ENCODE data around the gene PA2G4. TPM values are rescaled to one million over a fixed set of nuclear protein-coding genes. Genes with fewer than 3 reads are reported as not detected.
"Not testable (repeated sequence)": the region's sequence is repeated elsewhere in the genome, so short reads cannot be mapped to it uniquely, and the experiment has no call there.

PA2G4 gene
- total RNA-seq (2014; rRNA removed; shearing (Covaris generic)): 204 and 249 TPM in 2 replicates

DNA sequence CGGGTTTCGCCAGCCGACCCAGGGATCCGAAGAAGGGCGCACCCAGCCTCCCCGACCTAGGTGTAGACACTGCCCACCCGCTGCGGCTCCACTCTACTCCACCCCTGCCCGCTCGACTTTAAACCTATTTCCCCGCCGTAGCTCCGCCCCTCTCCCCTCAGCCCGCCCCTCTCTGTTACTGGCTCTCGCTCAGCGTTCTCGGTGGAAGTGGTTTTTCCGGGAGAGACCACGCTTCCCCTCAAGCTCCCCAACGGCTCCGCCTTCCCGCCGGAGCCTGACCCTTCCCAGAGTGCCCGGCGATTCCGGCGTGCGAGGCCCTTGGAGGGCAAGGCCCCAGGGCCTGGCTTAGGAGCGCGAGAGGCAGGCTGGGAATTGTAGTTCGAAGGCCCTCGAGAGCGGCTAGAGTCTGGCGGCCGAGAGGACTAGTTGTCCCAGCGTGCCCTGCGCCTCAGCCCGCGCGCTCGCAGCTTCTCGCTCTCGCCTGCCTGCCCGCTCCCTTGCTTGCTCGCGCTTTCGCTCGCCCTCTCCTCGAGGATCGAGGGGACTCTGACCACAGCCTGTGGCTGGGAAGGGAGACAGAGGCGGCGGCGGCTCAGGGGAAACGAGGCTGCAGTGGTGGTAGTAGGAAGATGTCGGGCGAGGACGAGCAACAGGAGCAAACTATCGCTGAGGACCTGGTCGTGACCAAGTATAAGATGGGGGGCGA lies at the start of gene PA2G4:
PA2G4 (plus strand) TSS at position 451 of the 706 bp plus-strand sequence; CDS start at position 630, 179 bp downstream.
- peak within 1 kb of the TSS; percentile 24 for H3K27ac ChIP-seq

DNA sequence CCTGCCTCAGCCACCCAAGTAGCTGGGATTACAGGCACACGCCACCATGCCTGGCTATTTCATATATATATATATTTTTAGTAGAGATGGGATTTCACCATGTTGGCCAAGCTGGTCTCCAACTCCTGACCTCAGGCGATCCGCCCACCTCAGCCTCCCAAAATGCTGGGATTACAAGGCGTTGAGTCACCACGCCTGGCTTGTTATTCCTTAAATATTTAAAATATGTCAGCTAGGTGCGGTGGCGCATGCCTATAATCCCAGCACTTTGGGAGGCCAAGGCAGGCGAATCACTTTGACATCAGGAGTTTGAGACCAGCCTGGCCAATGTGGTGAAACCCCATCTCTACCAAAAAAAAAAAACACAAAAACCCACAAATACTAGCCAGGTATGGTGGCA lies 44.4 kb upstream of the PA2G4 start:
- Histone ChIP-seq H3K4me1 (replicated peaks) (peaks cover 18% of the 10 kb centered on the region), H3K27ac (peak overlapping the region; percentile 45; the same call in 1 of the 2 replicates)
- not testable (repeated sequence) for H3K9me3 ChIP-seq (replicated peaks); H3K36me3 ChIP-seq; H3K4me3 ChIP-seq; H3K27me3 ChIP-seq (replicated peaks)
- peak; percentile 36 to 79 for DNase-seq (ENCODE audit: low read depth in 1 of 2, low spot score in 2 of 2)

More for the DNA sequence above, at the start of gene PA2G4:
- Histone ChIP-seq H3K36me3 (peaks cover 41% of the 10 kb centered on the region), H3K27me3 (replicated peaks) (no peaks in the 10 kb centered on the region), H3K4me3 (peak within 1 kb of the TSS; percentile 62), H3K4me1 (replicated peaks) (peaks cover 9% of the 10 kb centered on the region; the same call in 1 of the 2 replicates), H3K9me3 (replicated peaks) (no peaks in the 10 kb centered on the region)
- peak; percentile 97 to 99 for DNase-seq (ENCODE audit: low read depth in 1 of 2, low spot score in 2 of 2)

DNA sequence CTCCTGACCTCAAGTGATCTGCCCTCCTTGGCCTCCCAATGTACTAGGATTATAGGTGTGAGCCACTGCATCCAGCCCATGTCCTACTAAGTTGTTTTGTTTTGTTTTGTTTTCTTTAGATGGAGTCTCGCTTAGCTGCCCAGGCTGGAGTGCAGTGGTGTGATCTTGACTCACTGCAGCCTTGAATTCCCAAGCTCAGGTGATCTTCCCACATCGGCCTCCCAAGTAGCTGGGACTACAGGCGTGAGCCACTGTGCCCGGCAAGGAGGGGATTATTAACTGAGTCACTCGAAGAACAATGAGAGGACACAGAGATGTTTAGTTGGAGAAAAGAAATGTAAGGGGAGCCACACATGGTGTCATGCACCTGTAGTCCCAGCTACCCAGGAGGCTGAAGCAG lies 42.4 kb upstream of the PA2G4 start:
- Histone ChIP-seq H3K4me1 (replicated peaks) (peaks cover 18% of the 10 kb centered on the region), H3K27me3 (replicated peaks) (no peaks in the 10 kb centered on the region), H3K9me3 (replicated peaks) (no peaks in the 10 kb centered on the region), H3K4me3 (no peak overlapping the region), H3K36me3 (no peaks in the 10 kb centered on the region), H3K27ac (no peak overlapping the region; the same call in 1 of the 2 replicates)
- DNase-seq (ENCODE audit: low read depth in 1 of 2, low spot score in 2 of 2): peak; percentile 63 to 73

DNA sequence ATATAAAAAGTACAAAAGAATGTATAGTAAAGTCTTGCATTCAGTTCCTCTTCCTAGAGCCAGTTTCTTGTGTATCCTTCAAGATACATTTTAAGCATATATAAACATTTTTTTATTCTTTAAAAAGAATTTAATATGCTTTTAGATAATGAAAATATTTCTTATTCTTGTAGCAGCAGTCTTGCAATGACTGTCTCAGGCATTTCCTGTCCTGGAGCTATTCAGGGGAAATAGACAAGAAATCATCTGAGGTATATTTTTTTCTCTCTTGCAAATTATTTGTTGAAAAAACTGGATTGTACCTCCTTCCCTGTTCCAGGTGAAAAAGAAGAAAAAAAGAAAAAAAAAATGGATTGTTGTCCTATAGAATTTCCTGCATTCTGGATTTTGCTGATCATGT lies 41.4 kb upstream of the PA2G4 start:
- Histone ChIP-seq H3K9me3 (replicated peaks) (no peaks in the 10 kb centered on the region), H3K4me1 (replicated peaks) (peaks cover 18% of the 10 kb centered on the region), H3K36me3 (no peaks in the 10 kb centered on the region), H3K27ac (no peak overlapping the region), H3K27me3 (replicated peaks) (no peaks in the 10 kb centered on the region), H3K4me3 (no peak overlapping the region)
- no peak for DNase-seq (ENCODE audit: low read depth in 1 of 2, low spot score in 2 of 2)

DNA sequence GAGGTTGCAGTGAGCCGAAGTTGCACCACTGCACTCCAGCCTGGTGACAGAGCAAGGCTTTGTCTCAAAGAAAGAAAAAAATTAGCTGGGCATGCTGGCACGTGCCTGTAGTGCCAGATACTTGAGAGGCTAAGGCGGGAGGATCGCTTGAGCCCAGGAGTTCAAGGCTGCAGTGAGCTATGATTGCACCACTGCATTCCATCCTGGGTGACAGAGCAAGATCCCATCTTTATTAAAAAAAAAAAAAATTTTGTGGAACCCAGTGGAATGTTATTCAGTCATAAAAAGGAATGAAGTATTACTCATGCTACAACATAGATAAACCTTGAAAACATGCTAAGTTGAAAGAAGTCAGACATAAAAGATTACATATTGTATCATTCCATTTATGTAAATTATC lies 32.7 kb upstream of the PA2G4 start:
- no peak for DNase-seq (ENCODE audit: low read depth in 1 of 2, low spot score in 2 of 2)

DNA sequence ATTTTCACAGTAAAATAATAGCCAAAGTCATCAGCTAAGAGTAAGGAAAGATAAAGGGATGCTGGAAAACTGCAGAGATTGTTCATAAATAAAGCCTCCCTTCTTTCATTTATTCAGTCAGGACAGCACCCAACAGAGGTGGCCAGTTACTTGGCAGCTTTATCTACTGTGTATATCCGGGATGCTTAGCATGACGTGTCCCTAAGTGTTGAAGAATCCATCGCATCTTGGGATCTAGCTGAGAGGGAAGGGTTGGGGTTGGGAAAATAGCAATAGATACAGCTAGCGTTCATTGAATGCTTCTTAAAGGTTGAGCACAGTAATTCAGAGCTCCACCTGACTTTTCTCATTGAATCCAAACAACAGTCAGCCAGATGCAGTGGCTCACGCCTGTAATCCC lies 30.0 kb upstream of the PA2G4 start:
- H3K4me1 ChIP-seq (replicated peaks): peaks cover 7% of the 10 kb centered on the region
- no peaks in the 10 kb centered on the region for H3K36me3 ChIP-seq
- no peaks in the 10 kb centered on the region for H3K9me3 ChIP-seq (replicated peaks)
- no peak overlapping the region for H3K4me3 ChIP-seq
- DNase-seq (ENCODE audit: low read depth in 1 of 2, low spot score in 2 of 2): no peak
- no peak overlapping the region for H3K27ac ChIP-seq
- H3K27me3 ChIP-seq (replicated peaks): no peaks in the 10 kb centered on the region

More for the DNA sequence above, 32.7 kb upstream of the PA2G4 start:
- Histone ChIP-seq H3K27ac (no peak overlapping the region), H3K36me3 (no peaks in the 10 kb centered on the region), H3K4me1 (replicated peaks) (no peaks in the 10 kb centered on the region), H3K9me3 (replicated peaks) (no peaks in the 10 kb centered on the region), H3K27me3 (replicated peaks) (no peaks in the 10 kb centered on the region), H3K4me3 (no peak overlapping the region)

DNA sequence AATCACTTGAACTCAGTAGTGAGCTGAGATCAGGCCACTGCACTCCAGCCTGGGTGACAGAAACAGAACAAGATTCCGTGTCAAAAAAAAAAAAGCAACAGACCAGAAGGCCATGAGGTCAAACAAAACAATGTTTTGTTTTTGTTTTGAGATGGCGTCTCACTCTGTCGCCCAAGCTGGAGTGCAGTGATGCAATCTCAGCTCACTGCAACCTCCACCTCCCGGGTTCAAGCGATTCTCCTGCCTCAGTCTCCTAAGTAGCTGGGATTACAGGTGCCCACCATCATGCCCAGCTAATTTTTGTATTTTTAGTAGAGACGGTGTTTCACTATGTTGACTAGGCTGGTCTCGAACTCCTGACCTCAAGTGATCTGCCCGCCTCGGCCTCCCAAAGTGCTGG lies 26.4 kb upstream of the PA2G4 start:
- DNase-seq (ENCODE audit: low read depth in 1 of 2, low spot score in 2 of 2); H3K27ac ChIP-seq; H3K4me3 ChIP-seq; H3K9me3 ChIP-seq (replicated peaks); H3K27me3 ChIP-seq (replicated peaks); H3K36me3 ChIP-seq: not testable (repeated sequence)
- peaks cover 20% of the 10 kb centered on the region for H3K4me1 ChIP-seq (replicated peaks)

DNA sequence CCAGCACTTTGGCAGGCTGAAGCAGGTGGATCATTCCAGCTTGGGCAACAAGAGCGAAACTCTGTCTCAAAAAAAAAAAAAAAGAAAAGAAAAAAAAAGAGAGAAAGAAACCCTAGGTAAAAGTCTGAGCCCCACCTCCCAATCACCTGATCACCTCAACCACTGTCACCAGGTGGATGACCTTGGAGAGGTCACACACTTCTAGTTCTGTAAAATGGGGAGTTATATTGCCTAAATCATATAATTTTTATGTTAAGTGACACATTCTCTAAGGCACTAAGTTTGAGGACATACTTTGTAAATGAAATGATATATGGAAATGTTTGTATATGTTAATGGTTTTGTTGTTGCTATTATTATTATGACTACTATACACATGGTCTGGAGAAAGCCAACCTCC lies 25.9 kb upstream of the PA2G4 start:
- Histone ChIP-seq H3K4me3 (no peak overlapping the region), H3K36me3 (no peaks in the 10 kb centered on the region), H3K4me1 (replicated peaks) (peaks cover 20% of the 10 kb centered on the region), H3K27me3 (replicated peaks) (peaks cover 6% of the 10 kb centered on the region; the same call in 1 of the 2 replicates), H3K27ac (no peak overlapping the region), H3K9me3 (replicated peaks) (no peaks in the 10 kb centered on the region)
- DNase-seq (ENCODE audit: low read depth in 1 of 2, low spot score in 2 of 2): no peak

DNA sequence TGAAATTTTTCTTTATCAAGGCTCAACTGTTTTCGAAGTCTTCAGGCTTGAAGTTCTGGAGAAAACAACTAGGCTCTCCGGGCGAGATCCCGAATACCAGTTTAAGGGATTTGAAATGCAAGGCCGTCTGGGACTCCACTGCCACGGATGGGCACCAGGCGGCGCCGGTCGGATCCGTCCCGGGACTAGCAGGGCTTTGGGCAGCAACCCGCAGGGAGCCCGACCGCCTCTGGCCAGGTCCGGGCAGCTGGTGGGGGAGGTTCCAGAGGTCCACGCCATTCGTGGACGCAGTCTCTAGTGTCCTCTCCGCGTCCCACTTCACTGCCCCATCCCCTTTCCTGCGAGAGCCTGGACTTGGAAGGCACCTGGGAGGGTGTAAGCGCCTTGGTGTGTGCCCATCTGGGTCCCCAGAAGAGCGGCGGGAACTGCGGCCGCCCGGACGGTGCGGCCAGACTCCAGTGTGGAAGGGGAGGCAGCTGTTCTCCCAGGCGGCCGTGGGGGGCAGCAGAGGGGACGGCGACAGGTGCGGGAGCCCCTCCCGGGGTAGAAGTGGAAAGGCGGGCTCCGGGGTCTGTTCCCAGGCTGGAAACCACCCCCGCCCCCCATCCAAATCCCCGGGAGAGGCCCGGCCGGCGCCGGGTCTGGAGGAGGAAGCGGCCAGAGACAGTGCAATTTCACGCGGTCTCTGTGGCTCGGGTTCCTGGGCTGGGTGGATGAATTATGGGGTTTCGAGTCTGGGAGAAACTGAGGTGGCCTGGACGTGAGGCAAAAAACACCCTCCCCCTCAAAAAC lies 25.2 kb upstream of the PA2G4 start:
- Histone ChIP-seq H3K27me3 (replicated peaks) (peaks cover 10% of the 10 kb centered on the region; the same call in 1 of the 2 replicates), H3K4me3 (peak overlapping the region; percentile 41), H3K4me1 (replicated peaks) (peaks cover 20% of the 10 kb centered on the region), H3K9me3 (replicated peaks) (no peaks in the 10 kb centered on the region), H3K36me3 (no peaks in the 10 kb centered on the region), H3K27ac (no peak overlapping the region)
- DNase-seq (ENCODE audit: low read depth in 1 of 2, low spot score in 2 of 2): peak; percentile 87

DNA sequence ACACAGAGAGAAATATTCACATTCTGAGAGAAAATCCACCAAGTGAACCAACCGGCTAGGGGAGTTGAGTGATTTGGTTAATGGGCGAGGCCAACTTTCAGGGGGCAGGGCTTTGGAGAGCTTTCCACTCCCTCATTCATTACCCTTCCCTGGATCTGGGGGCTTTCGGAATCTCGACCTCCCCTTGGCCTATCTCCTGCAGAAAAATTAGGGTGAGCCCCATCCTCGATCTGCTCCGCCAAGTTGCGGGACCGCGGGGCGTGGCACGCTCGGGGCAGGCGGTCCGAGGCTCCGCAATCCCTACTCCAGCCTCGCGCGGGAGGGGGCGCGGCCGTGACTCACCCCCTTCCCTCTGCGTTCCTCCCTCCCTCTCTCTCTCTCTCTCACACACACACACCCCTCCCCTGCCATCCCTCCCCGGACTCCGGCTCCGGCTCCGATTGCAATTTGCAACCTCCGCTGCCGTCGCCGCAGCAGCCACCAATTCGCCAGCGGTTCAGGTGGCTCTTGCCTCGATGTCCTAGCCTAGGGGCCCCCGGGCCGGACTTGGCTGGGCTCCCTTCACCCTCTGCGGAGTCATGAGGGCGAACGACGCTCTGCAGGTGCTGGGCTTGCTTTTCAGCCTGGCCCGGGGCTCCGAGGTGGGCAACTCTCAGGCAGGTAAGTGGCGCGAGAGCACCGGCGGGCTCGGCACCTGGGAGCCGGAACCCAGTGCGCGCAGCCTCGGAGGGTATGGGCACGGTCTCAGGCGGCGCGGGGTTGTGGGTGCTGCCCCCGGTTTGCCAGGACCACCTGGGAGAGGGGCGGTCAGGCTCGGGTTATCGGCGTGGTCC lies 24.4 kb upstream of the PA2G4 start, which contains the start of gene ERBB3:
ERBB3 (plus strand) TSS at position 443 of the 833 bp plus-strand sequence; CDS start at position 579, 136 bp downstream.
- H3K9me3 ChIP-seq (replicated peaks): no peaks in the 10 kb centered on the region
- H3K4me1 ChIP-seq (replicated peaks): peaks cover 20% of the 10 kb centered on the region
- H3K36me3 ChIP-seq: no peaks in the 10 kb centered on the region
- peak within 1 kb of the TSS; percentile 41 for H3K4me3 ChIP-seq
- DNase-seq (ENCODE audit: low read depth in 1 of 2, low spot score in 2 of 2): peak; percentile 79 to 83
- H3K27me3 ChIP-seq (replicated peaks): peaks cover 10% of the 10 kb centered on the region; the same call in 1 of the 2 replicates
- H3K27ac ChIP-seq: no peak within 1 kb of the TSS

DNA sequence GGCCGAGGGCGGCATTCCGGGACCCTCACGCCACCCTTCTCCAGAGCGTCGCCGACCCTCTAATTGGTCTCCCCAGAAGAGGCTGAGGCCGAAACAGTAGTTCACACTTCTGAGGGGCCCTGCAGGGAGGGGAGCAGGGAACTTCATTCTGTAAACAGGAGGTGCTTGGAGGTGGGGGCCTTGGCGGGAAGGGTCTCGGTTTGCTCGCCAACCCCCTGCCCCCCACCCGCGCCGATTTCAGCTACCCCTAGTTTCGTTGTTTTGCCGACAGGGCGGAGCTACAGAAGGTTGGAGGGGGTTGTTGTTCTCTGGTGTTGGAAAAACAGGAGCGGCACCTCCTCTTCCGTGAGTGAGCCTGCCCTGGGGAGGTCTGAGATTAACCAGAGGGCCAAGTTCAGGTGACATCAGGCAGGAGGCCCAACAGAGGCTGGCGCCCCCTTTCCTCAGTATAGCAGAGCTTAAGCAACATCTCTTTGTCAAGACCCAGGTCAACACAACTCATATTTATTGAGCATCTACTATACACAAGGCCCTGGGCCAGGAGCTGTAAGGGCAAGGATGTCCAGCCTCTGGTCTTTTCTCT lies 23.7 kb upstream of the PA2G4 start:
- Histone ChIP-seq H3K27ac (no peak overlapping the region), H3K9me3 (replicated peaks) (no peaks in the 10 kb centered on the region), H3K27me3 (replicated peaks) (peaks cover 10% of the 10 kb centered on the region; the same call in 1 of the 2 replicates), H3K4me3 (peak overlapping the region; percentile 41; the same call in 1 of the 2 replicates), H3K36me3 (no peaks in the 10 kb centered on the region), H3K4me1 (replicated peaks) (peaks cover 20% of the 10 kb centered on the region)
- DNase-seq (ENCODE audit: low read depth in 1 of 2, low spot score in 2 of 2): no peak

DNA sequence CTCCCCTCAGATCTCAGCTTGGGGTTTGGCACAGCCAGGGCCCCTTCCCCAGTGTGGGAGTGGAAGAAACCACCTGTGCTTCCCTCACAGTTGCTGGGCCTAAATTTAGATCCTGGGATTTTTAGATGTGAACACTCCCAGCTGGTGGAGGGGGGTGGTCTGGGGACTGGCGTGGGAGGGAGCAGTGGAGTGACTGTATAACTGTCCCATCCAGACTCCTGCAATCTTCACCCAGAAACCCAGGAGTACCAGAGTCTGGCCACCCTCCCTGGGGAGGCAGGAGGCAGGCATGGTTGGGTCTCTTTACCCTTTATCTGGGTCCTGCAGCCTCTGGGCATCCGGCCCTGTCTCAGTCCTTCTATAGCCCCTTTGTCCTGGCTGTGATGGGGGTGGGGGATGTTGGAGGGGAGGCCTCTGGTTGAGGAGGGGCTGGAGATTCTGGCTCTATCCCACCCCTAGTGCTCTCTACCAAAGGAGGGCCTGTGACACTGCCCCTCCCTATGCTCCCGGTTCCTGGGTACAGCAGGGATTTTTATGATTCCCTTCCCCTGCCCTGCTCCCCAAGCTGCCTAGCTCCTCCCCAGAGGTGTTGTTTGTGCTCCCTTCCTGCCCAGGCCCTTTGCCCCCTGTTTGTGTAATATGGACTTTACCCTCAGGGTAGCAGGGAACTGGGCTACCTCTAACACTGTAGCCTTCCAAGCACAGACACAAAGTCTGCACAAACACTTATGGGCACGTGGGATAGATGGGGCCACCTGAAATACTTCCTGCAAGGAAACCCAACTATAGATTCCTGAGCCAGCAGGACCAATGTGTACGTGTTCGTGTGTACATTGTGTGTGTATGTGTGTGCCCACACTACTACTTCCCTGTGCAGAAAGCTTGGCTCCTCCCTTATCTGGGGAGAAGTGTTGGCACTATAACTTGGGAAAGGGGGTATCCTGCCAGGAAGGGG lies 22.7 kb upstream of the PA2G4 start:
- Histone ChIP-seq H3K4me3 (no peak overlapping the region), H3K27me3 (replicated peaks) (peaks cover 10% of the 10 kb centered on the region; the same call in 1 of the 2 replicates), H3K36me3 (no peaks in the 10 kb centered on the region), H3K9me3 (replicated peaks) (no peaks in the 10 kb centered on the region), H3K27ac (no peak overlapping the region), H3K4me1 (replicated peaks) (peaks cover 20% of the 10 kb centered on the region)
- no peak for DNase-seq (ENCODE audit: low read depth in 1 of 2, low spot score in 2 of 2)
